DOHH2 (cell line): ENCODE results near the gene TPBGL.

Experiments
- CTCF ChIP-seq: fragments of 200-600 bp; sonication (generic); IDR thresholded peaks from one replicate; pipeline ENCODE4 v1.5.1; 2014; ENCODE audit warnings: antibody characterized with exemption, mild to moderate bottlenecking, low read depth, low read length; ENCODE audit not compliant: poor library complexity, severe bottlenecking
- EZH2phosphoT487 ChIP-seq: fragments of 200-600 bp; sonication (generic); IDR thresholded peaks from 2 replicates; pipeline ENCODE4 v1.6.1; 2017; ENCODE audit warnings: borderline replicate concordance, mild to moderate bottlenecking, antibody characterized with exemption, low read length, moderate library complexity, mixed read lengths

DNA sequence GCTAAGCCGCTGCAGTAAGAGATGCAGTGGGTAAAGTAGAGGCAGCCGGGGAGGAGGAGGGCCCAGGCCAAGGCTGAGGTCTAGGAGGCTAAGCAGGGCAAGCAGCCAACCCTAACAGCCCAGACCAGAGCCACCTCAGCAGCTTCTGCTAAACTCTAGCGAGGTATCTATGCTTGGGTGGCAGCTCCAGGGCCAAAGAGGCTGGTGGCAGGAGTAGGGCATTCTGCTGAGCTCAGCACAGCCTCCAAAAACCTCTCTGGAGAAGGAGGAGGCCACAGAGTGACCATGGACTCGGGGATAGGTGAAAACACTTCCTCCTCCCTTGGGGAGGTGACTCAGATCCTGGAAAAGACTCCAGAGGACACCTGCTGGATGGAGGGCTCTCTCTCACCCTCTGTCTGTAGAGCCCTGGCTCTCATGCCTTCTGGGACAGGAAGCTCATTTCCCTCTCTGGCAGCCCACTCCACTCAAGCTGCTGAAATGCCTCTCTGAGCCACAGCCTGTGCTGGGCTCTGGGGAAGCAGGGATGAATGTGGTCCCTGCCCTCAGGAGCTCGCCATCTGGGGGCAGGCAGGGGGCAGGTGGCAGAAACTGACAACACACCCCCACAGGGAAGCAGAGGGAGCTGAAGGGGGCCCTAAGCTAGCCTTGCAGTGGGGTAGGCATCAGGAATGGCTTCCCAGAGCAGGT lies 16.5 kb upstream of the TPBGL start:
- TF ChIP-seq CTCF, result no peak
- no peak for TF ChIP-seq EZH2phosphoT487
